ENCODE data around the gene HNRNPA3.
"Not testable (repeated sequence)": the region's sequence is repeated elsewhere in the genome, so short reads cannot be mapped to it uniquely, and the experiment has no call there.

The HNRNPA3 gene

DNA sequence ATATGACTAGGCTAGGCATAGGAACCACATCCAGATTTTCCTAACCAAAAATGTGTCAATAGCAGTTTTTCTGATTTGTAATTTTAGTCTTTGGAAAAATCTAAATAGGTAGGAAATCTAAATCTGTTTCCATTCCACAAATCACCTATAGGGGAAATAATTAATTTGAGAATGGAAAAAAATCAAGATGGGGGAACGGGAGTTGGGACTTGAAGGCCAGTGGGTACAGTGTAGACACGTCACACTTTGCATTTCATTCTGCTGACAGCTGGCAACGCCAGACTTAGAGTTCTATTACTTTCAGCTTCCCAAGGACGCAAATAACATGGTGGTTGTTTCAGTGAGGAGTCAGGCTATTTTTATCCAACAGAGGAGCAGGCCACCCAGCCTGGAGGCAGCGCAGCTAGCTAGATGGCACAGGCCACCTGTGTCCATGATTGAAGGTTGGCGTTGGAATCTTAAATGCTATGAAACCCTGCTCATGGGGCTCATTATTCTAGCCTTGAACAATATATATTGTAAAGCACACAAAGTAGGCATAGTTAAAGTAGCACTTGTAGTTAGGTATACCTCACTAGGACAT, 23.4 kb downstream of the HNRNPA3 start:
- no peak for DNase-seq

GRCh38 chr2:177237932-177238331, 25.3 kb downstream of the HNRNPA3 start:
- DNase-seq: no peak

DNA sequence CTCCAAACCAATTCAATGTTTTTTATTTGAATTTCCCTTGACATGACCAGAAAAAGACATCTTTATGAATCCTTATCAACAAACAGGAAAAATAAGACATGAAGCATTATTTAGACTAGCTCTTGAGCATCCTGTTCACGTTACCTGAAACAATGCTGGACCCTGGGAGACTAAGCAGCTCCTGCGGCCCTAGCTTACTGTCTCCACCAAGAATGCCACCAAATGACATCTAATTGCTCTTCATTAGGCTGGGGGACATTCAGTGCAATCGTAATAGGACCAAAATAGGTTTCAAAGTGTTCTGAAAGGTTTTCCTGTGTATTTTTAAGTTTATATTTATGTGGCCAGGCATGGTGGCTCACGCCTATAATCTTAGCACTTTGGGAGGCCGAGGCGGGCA, 26.5 kb downstream of the HNRNPA3 start:
- no peak for DNase-seq

GRCh38 chr2:177239932-177240630, 27.5 kb downstream of the HNRNPA3 start:
- DNase-seq: peak; percentile 43

- no peak for DNase-seq
These were observed 29.1 kb downstream of the HNRNPA3 start for GRCh38 chr2:177241711-177242120.

DNA sequence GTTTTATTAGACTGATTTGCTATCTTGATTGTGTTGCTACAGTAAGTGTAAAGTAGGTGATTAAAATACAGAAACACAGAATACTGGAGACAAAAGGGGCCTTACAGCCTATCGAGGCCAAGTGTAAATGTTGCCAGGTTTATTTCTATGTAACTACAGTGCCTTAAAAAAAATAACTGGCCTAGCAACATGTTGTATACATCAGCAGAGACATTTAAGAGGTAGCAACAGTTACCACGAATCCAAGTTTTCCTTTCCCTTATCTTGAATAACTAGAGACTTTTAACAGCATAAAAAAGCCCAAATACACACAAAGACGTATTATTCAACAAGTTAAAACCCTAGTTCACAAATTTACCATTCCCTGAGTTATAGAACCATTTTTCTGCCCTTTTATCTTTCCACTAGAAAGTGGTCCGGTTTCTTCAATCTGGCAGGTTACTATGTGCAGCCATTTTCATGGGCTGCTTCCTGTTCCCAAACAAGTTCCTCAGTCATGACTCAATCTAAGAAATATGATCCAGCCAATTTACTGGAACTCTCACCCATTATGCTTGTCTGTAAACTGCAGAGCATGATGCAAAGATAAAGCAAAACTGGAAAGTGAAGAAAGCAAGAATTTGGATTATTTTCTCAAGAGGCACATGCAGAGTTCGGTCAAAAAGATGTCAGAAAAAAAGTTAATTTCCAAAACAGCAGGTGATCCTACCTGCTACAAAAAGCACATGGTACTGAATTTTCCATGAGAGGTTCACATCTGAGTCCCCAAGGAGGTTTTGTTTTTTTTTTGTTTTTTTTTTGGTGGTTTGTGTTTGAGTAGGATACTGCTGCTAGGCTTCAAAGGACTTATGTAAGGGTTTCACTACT, 29.8 kb downstream of the HNRNPA3 start:
- peak; percentile 67 for DNase-seq

- DNase-seq: no peak
These were observed 30.5 kb downstream of the HNRNPA3 start for GRCh38 chr2:177243073-177243472.

GRCh38 chr2:177243476-177243875, 30.9 kb downstream of the HNRNPA3 start:
- no peak for DNase-seq

- no peak for DNase-seq
These were observed 31.7 kb downstream of the HNRNPA3 start for GRCh38 chr2:177244244-177244771.

GRCh38 chr2:177245010-177245422, 32.4 kb downstream of the HNRNPA3 start:
- DNase-seq: no peak

GRCh38 chr2:177246000-177246399, 33.4 kb downstream of the HNRNPA3 start:
- DNase-seq: no peak

GRCh38 chr2:177246523-177247030, 34.0 kb downstream of the HNRNPA3 start:
- not testable (repeated sequence) for DNase-seq

DNA sequence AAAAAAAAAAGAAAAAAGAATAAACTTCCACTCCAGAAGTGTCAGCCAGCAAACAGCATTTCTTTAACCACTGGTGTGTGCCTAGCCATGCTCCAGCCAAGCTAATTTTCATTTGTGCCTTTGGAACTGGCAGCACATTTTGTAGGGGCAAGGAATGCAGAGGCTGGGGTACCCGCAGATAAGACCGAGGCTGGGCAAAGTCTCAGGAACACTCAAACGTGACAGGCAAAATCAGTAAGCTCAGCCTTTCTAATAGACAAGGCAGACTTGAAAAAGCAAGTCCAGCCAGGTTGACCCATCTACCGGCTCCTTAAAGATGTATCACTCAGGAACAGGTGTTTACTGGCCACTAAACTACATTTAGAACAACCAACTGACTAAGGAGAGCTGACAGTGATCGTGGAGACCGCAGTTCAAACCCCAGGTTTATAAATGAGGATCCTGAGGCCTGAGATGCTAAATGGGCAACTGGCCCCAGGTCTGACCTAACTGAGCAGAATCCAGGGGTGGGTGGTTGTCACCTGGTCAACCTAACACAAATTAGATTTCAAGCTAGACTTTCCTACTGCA, 35.2 kb downstream of the HNRNPA3 start:
- no peak for DNase-seq

DNA sequence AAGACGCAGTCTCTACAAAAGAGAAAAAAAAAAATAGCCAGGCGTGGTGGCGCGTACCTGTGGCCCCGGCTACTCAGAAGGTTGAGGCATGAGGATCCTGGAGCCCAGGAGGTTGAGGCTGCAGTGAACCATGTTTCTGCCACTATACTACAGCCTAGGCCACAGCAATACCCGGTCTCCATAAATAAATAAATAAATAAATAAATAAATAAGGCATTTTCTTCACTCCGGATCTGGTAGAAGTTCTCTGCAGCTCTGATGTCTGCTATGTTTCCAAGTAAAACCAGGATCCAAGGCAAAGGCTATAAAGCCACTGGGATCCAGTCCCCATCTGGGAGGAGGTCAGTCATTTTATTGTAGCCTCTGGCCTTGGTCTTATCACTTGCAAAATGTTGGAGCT, 36.4 kb downstream of the HNRNPA3 start:
- DNase-seq: no peak

- no peak for DNase-seq
These were observed 37.9 kb downstream of the HNRNPA3 start for GRCh38 chr2:177250461-177250860.

GRCh38 chr2:177251165-177251542, 38.6 kb downstream of the HNRNPA3 start:
- no peak for DNase-seq

DNA sequence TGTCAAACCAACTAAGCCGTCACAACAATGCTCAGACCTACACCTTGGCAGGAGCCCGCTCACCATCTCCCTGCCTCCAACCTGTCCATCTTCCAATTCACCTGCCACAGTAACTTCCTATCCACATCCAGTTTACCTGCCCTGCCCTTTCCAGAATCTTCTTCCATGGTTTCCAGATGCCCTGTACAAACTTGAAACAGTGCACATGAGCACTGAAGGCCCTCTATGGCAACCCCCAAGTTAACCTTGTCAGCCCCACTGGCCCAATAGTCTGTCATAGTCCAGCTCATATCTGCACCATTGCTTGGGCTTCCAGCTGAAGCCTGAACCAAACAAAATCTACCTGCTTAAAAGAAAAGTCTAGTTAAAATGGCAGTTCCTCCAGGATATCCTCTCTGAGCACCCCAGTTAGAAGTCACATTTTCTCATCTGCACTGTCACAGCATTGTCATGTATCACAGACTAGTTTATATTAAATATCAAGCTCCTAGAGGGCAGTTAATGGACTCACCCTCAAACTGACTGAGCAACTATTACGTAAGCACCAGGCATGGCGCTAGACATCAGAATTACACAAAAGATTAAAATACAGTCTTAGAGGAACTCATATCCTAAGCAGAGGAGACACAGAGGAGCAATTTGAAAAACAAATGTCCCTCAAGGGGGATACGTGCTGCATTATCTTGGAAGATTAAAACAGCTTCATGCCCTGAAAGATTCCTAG, 40.4 kb downstream of the HNRNPA3 start:
- no peak for DNase-seq

- no peak for DNase-seq
These were observed 41.1 kb downstream of the HNRNPA3 start for GRCh38 chr2:177253704-177254103.

- DNase-seq: no peak
These were observed 42.0 kb downstream of the HNRNPA3 start for GRCh38 chr2:177254433-177255226.

GRCh38 chr2:177255227-177255601, 42.6 kb downstream of the HNRNPA3 start:
- DNase-seq: no peak

GRCh38 chr2:177256026-177256425, 43.4 kb downstream of the HNRNPA3 start:
- DNase-seq: no peak

GRCh38 chr2:177256695-177257094, 44.1 kb downstream of the HNRNPA3 start:
- DNase-seq: no peak

Data from NCI-H2171 (cell line).